HCT116 (cell line): ENCODE results near the gene GRIK5. TPM values are rescaled to one million over a fixed set of nuclear protein-coding genes. Genes with fewer than 3 reads are reported as not detected.

ENCODE experiments used
- ATAC-seq: fragments of 200-7000 bp; cut with Tn5 transposase; 2 replicates; pipeline ENCODE4 v1.9.1; 2020; ENCODE audit warnings: mild to moderate bottlenecking, moderate library complexity
- BruUV-seq: library from RNA; stranded (reverse); fragments of 400-500 nt; replicated peaks from 2 replicates; lab custom pipeline; 2021; lab: Mats Ljungman, UMichigan
- CTCF ChIA-PET: fragments of 300-600 bp; sonication (Branson Sonifier 250); formaldehyde crosslinking; loops from one replicate; lab custom pipeline; 2021; ENCODE audit warnings: antibody characterized with exemption; lab: Charles Lee
- POLR2A ChIA-PET: fragments of 300-600, 350-600 bp; sonication (Branson Sonifier 250); formaldehyde crosslinking; loops from one replicate; lab custom pipeline; 2021; ENCODE audit warnings: antibody characterized with exemption; lab: Charles Lee
- RAD21 ChIA-PET, 2 experiments: fragments of 300-600 bp; sonication (Branson Sonifier 250); formaldehyde crosslinking; loops; one replicate each; lab custom pipeline; 2023; ENCODE audit warnings: low total read pairs in 2 of 2; ENCODE audit not compliant: uncharacterized antibody in 2 of 2, unreplicated experiment in 2 of 2, low non-redundant PET in 1 of 2; lab: Charles Lee
- DNase-seq: peaks from one replicate; pipeline ENCODE4 v3.0.0-alpha.2; 2010; ENCODE audit warnings: low read depth, low spot score
- H2AFZ ChIP-seq: fragments of 200-600 bp; shearing (Covaris generic), sonication (generic); 2 replicates; pipeline ENCODE4 v1.6.1; 2017; ENCODE audit warnings: low read depth, mixed run types, mixed read lengths, antibody characterized with exemption, low read length; ENCODE audit not compliant: poor library complexity, severe bottlenecking
- H3K27ac ChIP-seq: 2 replicates; pipeline ENCODE4 v1.5.1; 2012; ENCODE audit warnings: low read depth, low read length
- H3K27me3 ChIP-seq: fragments of 200-600 bp; sonication (generic); 2 replicates; pipeline ENCODE4 v1.6.1; 2016; ENCODE audit warnings: mixed run types, low read length, mixed read lengths; ENCODE audit not compliant: insufficient read depth
- H3K36me3 ChIP-seq, 2 experiments: fragments of 200-500 bp in 1 of 2; fragments of 200-600 bp in 1 of 2; sonication (Bioruptor generic) in 1 of 2; sonication (generic) in 1 of 2; 2 replicates each; pipeline versions ENCODE4 v1.5.1 to v1.6.1; 2014 to 2016; ENCODE audit warnings: low read length in 2 of 2, inconsistent platforms in 1 of 2, mixed read lengths in 1 of 2, mixed run types in 1 of 2; ENCODE audit not compliant: insufficient read depth in 2 of 2, control insufficient read depth in 1 of 2
- H3K4me1 ChIP-seq, 2 experiments: fragments of 200-600 bp in 1 of 2; sonication (generic) in 1 of 2; 2 replicates each; pipeline versions ENCODE4 v1.5.1 to v1.6.1; 2012 to 2017; ENCODE audit warnings: low read length in 2 of 2, inconsistent platforms in 1 of 2, mild to moderate bottlenecking in 1 of 2, mixed read lengths in 1 of 2, mixed run types in 1 of 2, moderate library complexity in 1 of 2; ENCODE audit not compliant: insufficient read depth in 2 of 2, control insufficient read depth in 1 of 2
- H3K4me2 ChIP-seq: fragments of 200-600 bp; sonication (generic); 2 replicates; pipeline ENCODE4 v1.6.1; 2017; ENCODE audit warnings: mixed run types, low read length, mixed read lengths
- H3K4me3 ChIP-seq, 2 experiments: fragments of 200-600 bp in 1 of 2; sonication (generic) in 1 of 2; replicated peaks in 1 of 2; 2 replicates each; pipeline ENCODE4 v1.5.1; 2011 to 2016; ENCODE audit warnings: low read length in 2 of 2, control low read depth in 1 of 2, low read depth in 1 of 2, mild to moderate bottlenecking in 1 of 2, mixed read lengths in 1 of 2, mixed run types in 1 of 2
- H3K79me2 ChIP-seq: fragments of 200-600 bp; sonication (generic); 2 replicates; pipeline ENCODE4 v1.6.1; 2017; ENCODE audit warnings: mild to moderate bottlenecking, mixed run types, low read length, moderate library complexity, mixed read lengths; ENCODE audit not compliant: insufficient read depth
- H3K9ac ChIP-seq: fragments of 200-600 bp; sonication (generic); 2 replicates; pipeline ENCODE4 v1.6.1; 2016; ENCODE audit warnings: low read length, mixed read lengths
- H3K9me2 ChIP-seq: fragments of 200-600 bp; sonication (generic), shearing (Covaris generic); 2 replicates; pipeline ENCODE4 v1.6.1; 2017; ENCODE audit warnings: mixed run types, mild to moderate bottlenecking, moderate library complexity; ENCODE audit not compliant: insufficient read depth
- H3K9me3 ChIP-seq, 2 experiments: fragments of 200-500 bp in 1 of 2; fragments of 200-600 bp in 1 of 2; sonication (Bioruptor generic) in 1 of 2; sonication (generic) in 1 of 2; 2 replicates each; pipeline ENCODE4 v1.6.1; 2014 to 2017; ENCODE audit warnings: low read length in 2 of 2, mixed read lengths in 2 of 2, inconsistent platforms in 1 of 2, low read depth in 1 of 2, mild to moderate bottlenecking in 1 of 2, mixed run types in 1 of 2, moderate library complexity in 1 of 2; ENCODE audit not compliant: control insufficient read depth in 1 of 2, insufficient read depth in 1 of 2
- H4K20me1 ChIP-seq: fragments of 200-600 bp; sonication (generic), shearing (Covaris generic); 2 replicates; pipeline ENCODE4 v1.6.1; 2017; ENCODE audit warnings: mixed run types, mild to moderate bottlenecking, moderate library complexity; ENCODE audit not compliant: insufficient read depth
- CBX3 ChIP-seq: IDR thresholded peaks from 2 replicates; pipeline ENCODE4 v1.6.1; 2012; ENCODE audit warnings: low read depth
- CEBPB ChIP-seq: IDR thresholded peaks from 2 replicates; pipeline ENCODE4 v1.6.1; 2012; ENCODE audit warnings: low read depth
- EGR1 ChIP-seq: IDR thresholded peaks from 2 replicates; pipeline ENCODE4 v1.6.1; 2012; ENCODE audit warnings: low read depth
- EZH2 ChIP-seq: fragments of 200-600 bp; sonication (generic); IDR thresholded peaks from 2 replicates; pipeline ENCODE4 v1.6.1; 2017; ENCODE audit warnings: antibody characterized with exemption, mixed run types
- EZH2phosphoT487 ChIP-seq: fragments of 200-600 bp; IDR thresholded peaks from 2 replicates; pipeline ENCODE4 v1.6.1; 2018; ENCODE audit warnings: antibody characterized with exemption, borderline replicate concordance
- FOSL1 ChIP-seq: IDR thresholded peaks from 2 replicates; pipeline ENCODE4 v1.6.1; 2012; ENCODE audit warnings: low read depth
- JUND ChIP-seq: IDR thresholded peaks from 2 replicates; pipeline ENCODE4 v1.6.1; 2012
- POLR2AphosphoS5 ChIP-seq: IDR thresholded peaks from 2 replicates; pipeline ENCODE4 v1.6.1; 2011; ENCODE audit warnings: mild to moderate bottlenecking, low read depth, low read length, moderate library complexity
- REST ChIP-seq: IDR thresholded peaks from 2 replicates; pipeline ENCODE4 v1.6.1; 2012; ENCODE audit warnings: low read depth
- SIN3A ChIP-seq: IDR thresholded peaks from 2 replicates; pipeline ENCODE4 v1.6.1; 2012; ENCODE audit warnings: low read depth
- SP1 ChIP-seq: IDR thresholded peaks from 2 replicates; pipeline ENCODE4 v1.6.1; 2012; ENCODE audit warnings: low read depth
- SRF ChIP-seq: IDR thresholded peaks from 2 replicates; pipeline ENCODE4 v1.6.1; 2012; ENCODE audit warnings: low read depth
- TCF7L2 ChIP-seq: IDR thresholded peaks from 2 replicates; pipeline ENCODE4 v1.7.0; 2011; ENCODE audit warnings: borderline replicate concordance, inconsistent platforms; ENCODE audit not compliant: insufficient read depth, insufficient read length; ENCODE audit errors: extremely low read depth
- YY1 ChIP-seq: IDR thresholded peaks from 2 replicates; pipeline ENCODE4 v1.6.1; 2011; ENCODE audit warnings: low read length, low read depth, moderate library complexity, mild to moderate bottlenecking; ENCODE audit not compliant: insufficient replicate concordance; ENCODE audit errors: extremely low read depth
- ZFX ChIP-seq: fragments of 450-650 bp; IDR thresholded peaks from 2 replicates; pipeline ENCODE4 v1.6.1; 2017
- ZNF274 ChIP-seq: fragments of 200-500 bp; sonication (Bioruptor generic); IDR thresholded peaks from 2 replicates; pipeline ENCODE4 v1.6.1; 2014; ENCODE audit warnings: mild to moderate bottlenecking, low read depth, low read length, inconsistent platforms
- intact Hi-C: fragments of 100-400 bp; cut with micrococcal nuclease; formaldehyde crosslinking; loops from 2 replicates; pipeline ENCODE4 v1.10.0; 2022
- total RNA-seq: library from RNA; stranded (reverse); gene quantifications from one replicate; pipeline ENCODE4 v1.2.1, GENCODE V29; 2021; ENCODE audit not compliant: unreplicated experiment

GRIK5 gene
- total RNA-seq, 1 experiment from 2014 or later: 1.7 TPM

GRCh38 chr19:41991025-41991424, 79.0 kb downstream of the GRIK5 start:
- no TSS peak for BruUV-seq
- RAD21 ChIA-PET: no interaction called here
- peaks cover 4 to 10% of the 10 kb centered on the region in 2 experiments; a peak in 3 of 4 replicates for H3K4me1 ChIP-seq

More at GRCh38 chr19:41991025-41991424, 79.0 kb downstream of the GRIK5 start:
- ATAC-seq: no peak
- intact Hi-C loops: loop anchor here (10.0 kb wide), 1 partner anchor 104 kb away; no protein-coding TSS in a partner anchor
- H3K27ac ChIP-seq: no peak overlapping the region
- H3K27me3 ChIP-seq: no peaks in the 10 kb centered on the region
- H3K9me2 ChIP-seq: no peaks in the 10 kb centered on the region
- no peak overlapping the region for H2AFZ ChIP-seq
- no peaks in the 10 kb centered on the region for H4K20me1 ChIP-seq
- peaks cover 0 to 7% of the 10 kb centered on the region in 2 experiments; a peak in 1 of 4 replicates for H3K36me3 ChIP-seq
- no peak overlapping the region for H3K9ac ChIP-seq
- TF ChIP-seq FOSL1 (no peak), POLR2AphosphoS5 (no peak), ZFX (no peak), EGR1 (no peak), CEBPB (no peak), YY1 (no peak), EZH2 (no peak), SRF (no peak), SIN3A (no peak), SP1 (no peak), TCF7L2 (no peak), CBX3 (no peak), EZH2phosphoT487 (no peak), REST (no peak), ZNF274 (no peak), JUND (no peak)
- H3K4me2 ChIP-seq: no peak overlapping the region
- no peak overlapping the region for H3K4me3 ChIP-seq
- ChIA-PET POLR2A (no interaction called here), CTCF (interaction anchor here (0.7 kb wide), 1 partner anchor 238 kb away, joined by 3 read pairs; no protein-coding TSS in a partner anchor)
- no peak for DNase-seq
- no peaks in the 10 kb centered on the region for H3K79me2 ChIP-seq
- H3K9me3 ChIP-seq: no peaks in the 10 kb centered on the region
